ENCODE data around the gene TMEM143. TPM values are rescaled to one million over a fixed set of nuclear protein-coding genes. Genes with fewer than 3 reads are reported as not detected.
A peak's percentile ranks its signal among the peaks of the same experiment; 100 is the strongest.
"Not testable (repeated sequence)": the region's sequence is repeated elsewhere in the genome, so short reads cannot be mapped to it uniquely, and the experiment has no call there.

Gene TMEM143
- total and polyA plus RNA-seq, 2 experiments from 2014 or later, result 29.8 to 38.5 TPM

DNA sequence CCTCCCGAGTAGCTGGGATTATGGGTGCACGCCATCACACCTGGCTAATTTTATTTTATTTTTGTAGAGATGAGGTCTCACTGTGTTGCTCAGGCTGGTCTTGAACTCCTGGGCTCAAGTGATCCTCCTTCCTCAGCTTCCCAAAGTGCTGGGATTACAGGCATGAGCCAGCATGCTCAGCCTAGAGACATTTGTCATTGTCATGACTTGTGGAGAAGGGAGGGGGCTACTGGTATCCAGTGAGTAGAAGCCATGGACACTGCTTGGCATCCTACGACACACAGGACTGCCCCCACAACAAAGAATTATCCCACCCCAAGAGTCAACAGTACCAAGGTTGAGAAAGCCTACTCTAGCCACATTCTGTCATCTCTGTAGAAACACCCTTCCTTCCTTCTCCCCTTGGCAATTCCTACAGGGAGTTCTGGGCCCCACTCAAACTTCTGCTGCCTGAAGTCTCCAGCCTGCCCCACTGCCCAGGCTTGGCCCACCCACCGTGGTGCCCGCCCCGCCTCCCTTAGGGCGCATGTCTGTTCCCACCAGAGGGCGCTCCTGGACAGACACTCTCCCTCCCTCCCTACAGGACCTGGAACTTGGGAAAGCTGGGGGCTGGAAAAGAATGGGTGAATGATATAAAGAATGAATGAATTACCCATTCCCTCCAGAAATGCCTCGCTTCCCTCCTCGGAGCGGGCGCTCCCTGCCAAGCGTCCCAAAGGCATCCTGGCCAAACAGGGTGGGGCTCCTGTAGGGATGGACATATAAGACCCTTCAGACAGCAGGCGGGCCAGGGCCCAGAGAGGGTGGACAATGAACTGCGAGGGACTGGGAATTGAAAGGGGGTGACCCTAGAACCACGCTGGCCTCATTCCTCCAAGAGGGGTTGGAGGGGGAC is 43.8 kb downstream of the TMEM143 start:
- no peak overlapping the region for H3K4me3 ChIP-seq

DNA sequence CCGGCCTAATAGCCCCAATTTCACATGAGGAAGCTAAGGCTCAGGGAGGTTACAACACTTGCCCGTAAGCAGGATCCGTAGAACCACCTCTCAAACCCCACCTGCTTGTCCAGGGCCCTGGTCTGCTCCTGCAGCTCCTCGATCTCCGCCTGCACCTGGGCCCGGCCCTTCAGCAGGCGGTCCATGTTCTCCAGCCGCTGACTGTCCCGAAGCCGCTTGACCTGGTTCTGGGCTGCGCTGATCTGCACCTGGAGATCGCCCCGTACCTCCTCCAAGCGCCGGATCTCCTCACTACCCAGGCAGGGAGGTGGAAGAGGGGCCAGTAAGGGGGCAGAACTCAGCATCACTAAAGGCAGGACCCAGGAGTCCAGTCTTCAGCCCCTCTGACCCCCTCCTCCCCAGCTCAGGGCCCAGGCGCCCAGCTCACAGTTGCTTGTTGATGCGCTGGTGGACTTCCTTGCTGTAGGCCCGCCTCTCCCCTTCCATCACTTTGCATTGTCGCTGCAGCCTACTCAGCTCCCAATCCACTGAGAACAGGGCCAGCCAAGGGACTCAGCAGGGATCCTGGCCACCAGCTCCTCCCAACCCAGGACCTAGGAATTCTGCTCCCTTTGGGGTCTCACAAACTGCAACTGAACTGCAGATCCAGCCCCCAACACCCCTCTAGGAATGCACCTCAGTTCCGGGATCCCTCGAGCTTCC is 45.3 kb downstream of the TMEM143 start:
- Histone ChIP-seq H3K36me3 (no peaks in the 10 kb centered on the region), H3K27me3 (no peaks in the 10 kb centered on the region), H3K9me3 (ENCODE audit: low read depth) (no peaks in the 10 kb centered on the region), H3K4me1 (ENCODE audit: low read depth) (peaks cover 6% of the 10 kb centered on the region), H3K27ac (no peak overlapping the region), H3K4me3 (no peak overlapping the region)
- DNase-seq (ENCODE audit: low read depth in 1 of 2, low spot score in 1 of 2), result no peak
- TF ChIP-seq, protein P1, sequence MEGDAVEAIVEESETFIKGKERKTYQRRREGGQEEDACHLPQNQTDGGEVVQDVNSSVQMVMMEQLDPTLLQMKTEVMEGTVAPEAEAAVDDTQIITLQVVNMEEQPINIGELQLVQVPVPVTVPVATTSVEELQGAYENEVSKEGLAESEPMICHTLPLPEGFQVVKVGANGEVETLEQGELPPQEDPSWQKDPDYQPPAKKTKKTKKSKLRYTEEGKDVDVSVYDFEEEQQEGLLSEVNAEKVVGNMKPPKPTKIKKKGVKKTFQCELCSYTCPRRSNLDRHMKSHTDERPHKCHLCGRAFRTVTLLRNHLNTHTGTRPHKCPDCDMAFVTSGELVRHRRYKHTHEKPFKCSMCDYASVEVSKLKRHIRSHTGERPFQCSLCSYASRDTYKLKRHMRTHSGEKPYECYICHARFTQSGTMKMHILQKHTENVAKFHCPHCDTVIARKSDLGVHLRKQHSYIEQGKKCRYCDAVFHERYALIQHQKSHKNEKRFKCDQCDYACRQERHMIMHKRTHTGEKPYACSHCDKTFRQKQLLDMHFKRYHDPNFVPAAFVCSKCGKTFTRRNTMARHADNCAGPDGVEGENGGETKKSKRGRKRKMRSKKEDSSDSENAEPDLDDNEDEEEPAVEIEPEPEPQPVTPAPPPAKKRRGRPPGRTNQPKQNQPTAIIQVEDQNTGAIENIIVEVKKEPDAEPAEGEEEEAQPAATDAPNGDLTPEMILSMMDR (IDR thresholded peaks at IDR 0.05; ENCODE audit: low read depth, low read length), result no peak

More for the DNA sequence above, 43.8 kb downstream of the TMEM143 start:
- Histone ChIP-seq H3K27ac (no peak overlapping the region), H3K27me3 (no peaks in the 10 kb centered on the region), H3K4me1 (ENCODE audit: low read depth) (peaks cover 6% of the 10 kb centered on the region), H3K36me3 (no peaks in the 10 kb centered on the region), H3K9me3 (ENCODE audit: low read depth) (no peaks in the 10 kb centered on the region)
- DNase-seq (ENCODE audit: low read depth in 1 of 2, low spot score in 1 of 2), result peak; percentile 87 to 91
- TF ChIP-seq, protein P1 (IDR thresholded peaks at IDR 0.05; ENCODE audit: low read depth, low read length), result peak; percentile 80

DNA sequence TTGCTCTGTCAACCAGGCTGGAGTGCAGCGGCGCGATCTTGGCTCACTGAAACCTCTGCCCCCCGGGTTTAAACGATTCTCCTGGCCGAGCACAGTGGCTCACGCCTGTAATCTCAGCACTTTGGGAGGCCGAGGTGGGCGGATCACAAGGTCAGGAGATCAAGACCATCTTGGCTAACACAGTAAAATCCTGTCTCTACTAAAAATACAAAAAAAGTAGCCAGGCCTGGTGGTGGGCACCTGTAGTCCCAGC is 46.1 kb downstream of the TMEM143 start:
- H3K27ac ChIP-seq; H3K9me3 ChIP-seq (ENCODE audit: low read depth); H3K27me3 ChIP-seq; H3K4me1 ChIP-seq (ENCODE audit: low read depth); H3K4me3 ChIP-seq; DNase-seq (ENCODE audit: low read depth in 1 of 2, low spot score in 1 of 2); H3K36me3 ChIP-seq: not testable (repeated sequence)

DNA sequence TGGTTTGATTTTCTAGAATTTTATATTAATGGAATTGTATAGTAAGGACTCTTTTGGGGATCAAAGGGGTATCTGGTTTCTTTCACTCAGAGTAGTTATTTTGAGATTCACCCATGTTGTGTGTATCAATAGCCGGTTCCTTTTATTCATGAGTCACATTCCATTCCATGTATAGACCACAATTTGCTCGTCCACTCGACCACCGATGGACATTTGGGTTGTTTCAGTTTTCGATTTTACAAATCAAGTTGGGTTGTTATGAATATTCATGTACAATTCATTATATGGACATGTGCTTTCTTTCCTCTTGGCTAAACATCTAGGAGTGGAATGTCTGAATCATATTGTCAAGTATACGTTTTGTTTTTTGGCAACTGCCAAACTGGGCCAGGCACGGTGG is 48.0 kb downstream of the TMEM143 start:
- TF ChIP-seq, protein P1 (IDR thresholded peaks at IDR 0.05; ENCODE audit: low read depth, low read length), result no peak
- Histone ChIP-seq H3K27ac (no peak overlapping the region), H3K9me3 (ENCODE audit: low read depth) (no peaks in the 10 kb centered on the region), H3K36me3 (no peaks in the 10 kb centered on the region), H3K4me3 (no peak overlapping the region), H3K27me3 (no peaks in the 10 kb centered on the region), H3K4me1 (ENCODE audit: low read depth) (no peaks in the 10 kb centered on the region)
- no peak for DNase-seq (ENCODE audit: low read depth in 1 of 2, low spot score in 1 of 2)

DNA sequence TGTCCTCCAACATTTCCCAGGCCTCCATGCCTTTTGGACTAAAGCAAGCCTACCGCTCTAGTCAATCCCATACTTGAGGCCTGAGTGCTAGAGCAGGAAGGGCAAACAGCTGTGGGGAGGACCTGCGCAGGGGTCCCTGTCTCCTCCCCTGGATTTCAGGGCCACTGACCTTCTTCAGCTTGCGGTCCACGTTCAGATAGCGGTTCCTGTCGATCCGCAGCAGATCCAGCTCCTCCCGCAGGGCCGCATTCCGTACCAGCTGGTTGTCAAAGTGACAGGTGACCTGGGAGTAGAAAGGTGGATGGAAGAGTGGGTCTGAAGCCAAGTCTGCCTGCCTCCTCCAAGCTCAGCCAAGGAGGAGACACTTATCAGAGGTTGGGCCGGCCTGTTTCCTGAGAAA is 52.4 kb downstream of the TMEM143 start:
- no peak overlapping the region for H3K4me3 ChIP-seq
- peaks cover 7% of the 10 kb centered on the region for H3K4me1 ChIP-seq (ENCODE audit: low read depth)
- TF ChIP-seq, protein P1 (IDR thresholded peaks at IDR 0.05; ENCODE audit: low read depth, low read length), result no peak
- no peaks in the 10 kb centered on the region for H3K36me3 ChIP-seq
- no peak overlapping the region for H3K27ac ChIP-seq
- no peaks in the 10 kb centered on the region for H3K27me3 ChIP-seq
- no peaks in the 10 kb centered on the region for H3K9me3 ChIP-seq (ENCODE audit: low read depth)
- no peak for DNase-seq (ENCODE audit: low read depth in 1 of 2, low spot score in 1 of 2)

DNA sequence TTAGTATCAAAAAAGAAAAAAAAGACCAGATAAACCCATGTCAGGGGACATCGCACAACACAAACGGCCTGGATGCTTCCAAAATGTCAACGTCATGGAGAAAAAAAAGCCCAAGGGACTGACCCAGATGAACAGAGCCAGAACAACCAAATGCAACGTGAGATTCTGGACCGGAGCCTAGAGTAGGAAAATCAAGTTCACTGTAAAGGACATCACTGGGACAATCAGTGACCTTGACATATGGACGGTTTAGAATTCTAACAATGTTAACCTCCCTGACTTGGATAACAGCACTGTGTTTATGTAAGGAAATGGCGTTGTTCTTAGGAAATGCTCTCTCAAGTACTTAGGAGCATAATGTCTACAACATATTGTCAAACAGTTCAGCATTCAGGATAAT is 53.5 kb downstream of the TMEM143 start:
- Histone ChIP-seq H3K4me3 (no peak overlapping the region), H3K4me1 (ENCODE audit: low read depth) (peaks cover 7% of the 10 kb centered on the region), H3K36me3 (no peaks in the 10 kb centered on the region), H3K27me3 (no peaks in the 10 kb centered on the region), H3K27ac (no peak overlapping the region), H3K9me3 (ENCODE audit: low read depth) (no peaks in the 10 kb centered on the region)
- TF ChIP-seq, protein P1 (IDR thresholded peaks at IDR 0.05; ENCODE audit: low read depth, low read length), result no peak
- DNase-seq (ENCODE audit: low read depth in 1 of 2, low spot score in 1 of 2), result peak in 1 of 2 donors; percentile 22

DNA sequence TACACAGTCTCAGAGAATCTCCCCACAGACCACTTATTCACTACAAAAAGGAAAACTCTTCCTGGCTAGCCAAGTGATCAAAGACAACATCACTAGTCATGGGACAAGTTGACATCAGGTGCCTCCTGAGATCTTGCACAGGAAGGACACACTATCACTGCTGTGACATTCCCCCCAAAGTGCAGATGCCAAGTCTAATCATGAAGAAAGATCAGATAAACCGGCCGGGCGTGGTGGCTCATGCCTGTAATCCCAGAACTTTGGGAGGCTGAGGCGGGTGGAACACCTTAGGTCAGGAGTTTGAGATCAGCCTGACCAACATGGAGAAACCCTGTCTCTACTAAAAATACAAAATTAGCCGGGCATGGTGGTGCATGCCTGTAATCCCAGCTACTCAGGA is 54.0 kb downstream of the TMEM143 start:
- H3K36me3 ChIP-seq; H3K9me3 ChIP-seq (ENCODE audit: low read depth); H3K4me1 ChIP-seq (ENCODE audit: low read depth); DNase-seq (ENCODE audit: low read depth in 1 of 2, low spot score in 1 of 2); H3K4me3 ChIP-seq; H3K27me3 ChIP-seq: not testable (repeated sequence)
- H3K27ac ChIP-seq, result peak overlapping the region; percentile 51
